Vagina (tissue), 2 donors: ENCODE results near the gene IL1F10. TPM values are rescaled to one million over a fixed set of nuclear protein-coding genes. Genes with fewer than 3 reads are reported as not detected.

ENCODE experiments used
- DNase-seq, 2 donors: peaks; one replicate each; pipeline ENCODE4 v3.0.0-alpha.2; 2017; ENCODE audit errors: extremely low spot score in 2 of 2
- H3K27ac ChIP-seq: fragments of 200-600 bp; sonication (generic); one replicate; pipeline ENCODE4 v1.5.1; 2019
- H3K27me3 ChIP-seq: fragments of 200-600 bp; sonication (generic); one replicate; pipeline ENCODE4 v1.5.1; 2019
- H3K36me3 ChIP-seq, 2 donors: fragments of 200-600 bp; sonication (generic); one replicate each; pipeline ENCODE4 v1.5.1; 2017 to 2019
- H3K4me1 ChIP-seq: fragments of 200-600 bp; sonication (generic); one replicate; pipeline ENCODE4 v1.5.1; 2019
- H3K4me3 ChIP-seq, 2 donors: fragments of 200-600 bp; sonication (generic); 1 replicate in 1 of 2; 2 replicates in 1 of 2; pipeline ENCODE4 v1.5.1; 2016 to 2019
- H3K9me3 ChIP-seq: fragments of 200-600 bp; sonication (generic); one replicate; pipeline ENCODE4 v1.5.1; 2019
- CTCF ChIP-seq, 3 experiments: fragments of 450-650 bp in 2 of 3; fragments of 200-600 bp in 1 of 3; sonication (generic) in 1 of 3; IDR thresholded peaks; one replicate each; pipeline ENCODE4 v1.5.1; 2017 to 2019; ENCODE audit warnings: antibody characterized with exemption in 3 of 3, mild to moderate bottlenecking in 2 of 3, moderate library complexity in 2 of 3
- POLR2A ChIP-seq, 2 donors: fragments of 450-650 bp; IDR thresholded peaks; one replicate each; pipeline ENCODE4 v1.6.1; 2017; ENCODE audit warnings: antibody characterized with exemption in 2 of 2, mild to moderate bottlenecking in 2 of 2, moderate library complexity in 2 of 2
- POLR2AphosphoS5 ChIP-seq, 2 donors: sonication (generic); formaldehyde crosslinking; IDR thresholded peaks; one replicate each; pipeline ENCODE4 v1.9.0; 2017; ENCODE audit warnings: antibody characterized with exemption in 2 of 2, mild to moderate bottlenecking in 2 of 2, low read depth in 1 of 2; ENCODE audit not compliant: insufficient read depth in 1 of 2
- intact Hi-C: fragments of 100-400 bp; cut with DNase I; formaldehyde crosslinking; loops from one replicate; pipeline ENCODE4 v1.15.1; 2023
- total RNA-seq: library from RNA; depleted of rRNA; stranded (reverse); fragments of >200 nt; gene quantifications from one replicate; pipeline ENCODE4 v1.2.3, GENCODE V29; 2016

Gene IL1F10, protein sequence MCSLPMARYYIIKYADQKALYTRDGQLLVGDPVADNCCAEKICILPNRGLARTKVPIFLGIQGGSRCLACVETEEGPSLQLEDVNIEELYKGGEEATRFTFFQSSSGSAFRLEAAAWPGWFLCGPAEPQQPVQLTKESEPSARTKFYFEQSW
- total RNA-seq = not detected

DNA sequence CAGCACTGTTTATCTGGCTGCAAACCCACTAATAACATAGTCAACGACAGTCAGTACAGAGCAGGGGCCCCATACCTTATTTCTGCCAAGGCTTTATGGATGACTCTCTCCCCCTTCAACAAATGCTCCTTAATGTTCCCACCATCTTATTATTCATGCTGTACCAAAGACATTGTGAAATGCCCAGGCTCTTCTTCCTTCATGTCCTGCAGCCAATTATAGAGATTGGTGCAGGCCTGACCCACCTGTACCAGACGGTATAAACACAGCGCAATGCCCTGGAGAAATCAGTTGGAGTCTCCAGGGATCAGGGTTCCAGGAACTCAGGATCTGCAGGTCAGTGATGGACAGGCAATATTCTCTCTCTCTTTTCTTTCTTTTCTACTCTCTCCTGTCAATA is at the start of gene IL1F10:
IL1F10 (plus strand) TSS at position 290 of the 400 bp plus-strand sequence. CDS start 4,769 bp downstream, outside the sequence.
- DNase-seq = peak in 1 of 2 donors; percentile 58
- Histone ChIP-seq H3K36me3 (no peaks in the 10 kb centered on the region), H3K27ac (no peak within 1 kb of the TSS), H3K4me1 (peaks cover 5% of the 10 kb centered on the region), H3K9me3 (no peaks in the 10 kb centered on the region), H3K27me3 (no peaks in the 10 kb centered on the region), H3K4me3 (no peak within 1 kb of the TSS)
- TF ChIP-seq CTCF (IDR thresholded peaks at IDR 0.05) (no peak), POLR2A (IDR thresholded peaks at IDR 0.05) (no peak), POLR2AphosphoS5 (IDR thresholded peaks at IDR 0.05; ENCODE audit: insufficient read depth in 1 of 2, low read depth in 1 of 2) (no peak)
- intact Hi-C loops = no loop called here

DNA sequence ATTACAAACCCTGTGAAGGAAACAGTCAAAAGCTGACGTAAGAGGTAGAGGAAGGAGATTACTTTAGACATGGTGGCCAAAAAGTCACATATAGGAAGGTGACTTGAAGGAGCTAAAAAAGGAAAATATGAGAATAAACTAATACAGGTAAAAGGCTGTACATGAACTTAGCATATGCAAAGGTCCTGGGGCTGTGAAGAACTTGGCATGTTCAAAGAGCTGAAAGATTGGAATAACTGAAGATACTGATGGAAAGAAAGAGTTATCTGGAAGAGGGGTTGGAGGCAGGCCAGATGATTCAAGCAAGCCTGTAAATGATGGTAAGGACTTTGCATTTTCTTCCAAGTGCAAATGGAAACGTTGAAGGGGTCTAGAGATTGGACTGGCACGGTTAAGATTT is 49.3 kb upstream of the IL1F10 start:
- intact Hi-C loops = no loop called here
- Histone ChIP-seq H3K4me1 (no peaks in the 10 kb centered on the region), H3K27me3 (no peaks in the 10 kb centered on the region), H3K36me3 (no peaks in the 10 kb centered on the region), H3K27ac (no peak overlapping the region), H3K9me3 (no peaks in the 10 kb centered on the region), H3K4me3 (no peak overlapping the region)
- DNase-seq = peak in 1 of 2 donors; percentile 42
- TF ChIP-seq POLR2A (IDR thresholded peaks at IDR 0.05) (no peak), POLR2AphosphoS5 (IDR thresholded peaks at IDR 0.05; ENCODE audit: insufficient read depth in 1 of 2, low read depth in 1 of 2) (no peak), CTCF (IDR thresholded peaks at IDR 0.05) (no peak)

- no peak for TF ChIP-seq POLR2A (IDR thresholded peaks at IDR 0.05)
- no peak for TF ChIP-seq POLR2AphosphoS5 (IDR thresholded peaks at IDR 0.05; ENCODE audit: insufficient read depth in 1 of 2, low read depth in 1 of 2)
- no peak for TF ChIP-seq CTCF (IDR thresholded peaks at IDR 0.05)
- H3K36me3 ChIP-seq = no peaks in the 10 kb centered on the region
- H3K27ac ChIP-seq = no peak overlapping the region
- no peaks in the 10 kb centered on the region for H3K27me3 ChIP-seq
- no peaks in the 10 kb centered on the region for H3K9me3 ChIP-seq
- intact Hi-C loops = no loop called here
- DNase-seq = no peak
- H3K4me1 ChIP-seq = no peaks in the 10 kb centered on the region
- no peak overlapping the region for H3K4me3 ChIP-seq
These were observed 46.5 kb upstream of the IL1F10 start for GRCh38 chr2:113021312-113021711.

GRCh38 chr2:113024764-113025163 is 43.0 kb upstream of the IL1F10 start:
- no peak overlapping the region for H3K27ac ChIP-seq
- DNase-seq = no peak
- H3K9me3 ChIP-seq = no peaks in the 10 kb centered on the region
- no peaks in the 10 kb centered on the region for H3K36me3 ChIP-seq
- no peaks in the 10 kb centered on the region for H3K4me1 ChIP-seq
- TF ChIP-seq CTCF (IDR thresholded peaks at IDR 0.05) (no peak), POLR2A (IDR thresholded peaks at IDR 0.05) (no peak), POLR2AphosphoS5 (IDR thresholded peaks at IDR 0.05; ENCODE audit: insufficient read depth in 1 of 2, low read depth in 1 of 2) (no peak)
- intact Hi-C loops = no loop called here
- H3K4me3 ChIP-seq = no peak overlapping the region
- H3K27me3 ChIP-seq = no peaks in the 10 kb centered on the region

DNA sequence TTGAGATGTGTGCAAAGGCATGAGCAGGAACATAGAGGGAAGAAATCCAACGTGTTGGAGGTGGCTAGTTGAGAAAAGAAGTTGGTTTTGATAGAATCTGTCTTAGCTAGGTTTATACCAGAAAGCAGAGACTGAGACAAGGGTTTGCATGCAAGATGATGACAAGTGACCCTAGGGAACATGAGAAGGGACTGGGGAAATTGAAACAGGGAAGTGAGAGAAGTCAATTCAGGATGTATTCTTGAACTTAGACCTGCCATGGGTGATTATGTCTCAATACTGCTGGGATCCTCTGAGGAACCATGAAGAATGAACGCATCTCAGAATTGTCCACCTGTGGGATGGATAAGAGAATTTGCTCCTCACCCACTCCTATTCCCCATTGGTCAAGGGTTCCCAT is 42.0 kb upstream of the IL1F10 start:
- Histone ChIP-seq H3K27ac (no peak overlapping the region), H3K9me3 (no peaks in the 10 kb centered on the region), H3K27me3 (no peaks in the 10 kb centered on the region), H3K4me1 (no peaks in the 10 kb centered on the region), H3K36me3 (no peaks in the 10 kb centered on the region), H3K4me3 (no peak overlapping the region)
- intact Hi-C loops = no loop called here
- TF ChIP-seq CTCF (IDR thresholded peaks at IDR 0.05) (no peak), POLR2A (IDR thresholded peaks at IDR 0.05) (no peak), POLR2AphosphoS5 (IDR thresholded peaks at IDR 0.05; ENCODE audit: insufficient read depth in 1 of 2, low read depth in 1 of 2) (no peak)
- DNase-seq = no peak
